Urinary bladder (tissue), 4 donors: Measurements from ENCODE around the gene RSF1. TPM values are rescaled to one million over a fixed set of nuclear protein-coding genes. Genes with fewer than 3 reads are reported as not detected.
A peak's percentile ranks its signal among the peaks of the same experiment; 100 is the strongest.

Experiments used
- DNase-seq: peaks from one replicate; pipeline ENCODE4 v3.0.0-alpha.2; 2015; ENCODE audit errors: extremely low spot score
- H3K27ac ChIP-seq: one replicate; pipeline ENCODE4 v1.5.1; 2013; ENCODE audit warnings: low read depth, mild to moderate bottlenecking, moderate library complexity
- H3K36me3 ChIP-seq: one replicate; pipeline ENCODE4 v1.6.1; 2013; ENCODE audit warnings: mild to moderate bottlenecking, moderate library complexity; ENCODE audit not compliant: insufficient read depth
- H3K4me1 ChIP-seq: one replicate; pipeline ENCODE4 v1.6.1; 2013; ENCODE audit warnings: mild to moderate bottlenecking, moderate library complexity; ENCODE audit not compliant: insufficient read depth
- H3K4me3 ChIP-seq: one replicate; pipeline ENCODE4 v1.5.1; 2013; ENCODE audit warnings: low read depth, low read length
- WGBS: extraction: QIAGEN DNeasy Blood & Tissue Kit; methylation state at CpG from one replicate; pipeline ENCODE4 v1.1.7; 2013; 5-methylcytosine and 5-hydroxymethylcytosine counted together
- polyA plus RNA-seq: library from polyadenylated mRNA; stranded (reverse); fragments of 200-250 nt; gene quantifications from one replicate; pipeline ENCODE4 v1.2.3, GENCODE V29; 2013
- total RNA-seq: library from RNA; depleted of rRNA; stranded (reverse); fragments of >200 nt; gene quantifications from one replicate; pipeline ENCODE4 v1.2.3, GENCODE V29; 2014
- donor health status: healthy with polysubstance abuse.
- donor health status: healthy.

The RSF1 gene
- total and polyA plus RNA-seq, 2 donors: 20.5 to 81.1 TPM

- no peaks in the 10 kb centered on the region for H3K4me1 ChIP-seq
- WGBS: under 1% methylated on average over 16 of the region's 16 CpGs
- no peaks in the 10 kb centered on the region for H3K36me3 ChIP-seq
- peak overlapping the region; percentile 99 for H3K4me3 ChIP-seq
- no peak for DNase-seq
- peak overlapping the region; percentile 33 for H3K27ac ChIP-seq
These were observed 878 bp upstream of the RSF1 start for GRCh38 chr11:77821349-77821851.

- DNase-seq: no peak
- WGBS: under 1% methylated on average over 55 of the region's 55 CpGs
- H3K4me3 ChIP-seq: peak overlapping the region; percentile 99
- H3K4me1 ChIP-seq: no peaks in the 10 kb centered on the region
- no peaks in the 10 kb centered on the region for H3K36me3 ChIP-seq
- peak overlapping the region; percentile 94 for H3K27ac ChIP-seq
These were observed 479 bp downstream of the RSF1 start for GRCh38 chr11:77819921-77820564.

- Histone ChIP-seq H3K27ac (peak overlapping the region; percentile 94), H3K36me3 (no peaks in the 10 kb centered on the region), H3K4me1 (no peaks in the 10 kb centered on the region), H3K4me3 (peak overlapping the region; percentile 99)
- peak; percentile 80 for DNase-seq
- WGBS: 0% methylated on average over 19 of the region's 19 CpGs
These were observed 1.1 kb downstream of the RSF1 start for GRCh38 chr11:77819411-77819920.

GRCh38 chr11:77815459-77815858 lies 5.1 kb downstream of the RSF1 start:
- Histone ChIP-seq H3K4me1 (no peaks in the 10 kb centered on the region), H3K27ac (no peak overlapping the region), H3K4me3 (no peak overlapping the region), H3K36me3 (no peaks in the 10 kb centered on the region)
- WGBS: 56% methylated on average over 1 of the region's 1 CpG
- no peak for DNase-seq

- DNase-seq: no peak
- H3K27ac ChIP-seq: no peak overlapping the region
- no peak overlapping the region for H3K4me3 ChIP-seq
- WGBS: 98% methylated on average over 3 of the region's 3 CpGs
- H3K4me1 ChIP-seq: no peaks in the 10 kb centered on the region
- H3K36me3 ChIP-seq: no peaks in the 10 kb centered on the region
These were observed 5.7 kb downstream of the RSF1 start for GRCh38 chr11:77814848-77815247.

- H3K4me1 ChIP-seq: no peaks in the 10 kb centered on the region
- H3K36me3 ChIP-seq: no peaks in the 10 kb centered on the region
- no peak overlapping the region for H3K4me3 ChIP-seq
- WGBS: 94% methylated on average over 9 of the region's 9 CpGs
- DNase-seq: no peak
- H3K27ac ChIP-seq: no peak overlapping the region
These were observed 7.3 kb downstream of the RSF1 start for GRCh38 chr11:77813256-77813655.

- H3K27ac ChIP-seq: no peak overlapping the region
- peaks cover 2% of the 10 kb centered on the region for H3K4me1 ChIP-seq
- H3K36me3 ChIP-seq: no peaks in the 10 kb centered on the region
- 87% methylated on average over 2 of the region's 2 CpGs for WGBS
- H3K4me3 ChIP-seq: no peak overlapping the region
- no peak for DNase-seq
These were observed 13.5 kb downstream of the RSF1 start for GRCh38 chr11:77806993-77807392.

- Histone ChIP-seq H3K27ac (no peak overlapping the region), H3K36me3 (no peaks in the 10 kb centered on the region), H3K4me1 (peaks cover 2% of the 10 kb centered on the region), H3K4me3 (no peak overlapping the region)
- no peak for DNase-seq
These were observed 14.1 kb downstream of the RSF1 start for GRCh38 chr11:77806415-77806814.

- WGBS: 77% methylated on average over 3 of the region's 3 CpGs
- no peak for DNase-seq
- Histone ChIP-seq H3K36me3 (no peaks in the 10 kb centered on the region), H3K27ac (no peak overlapping the region), H3K4me3 (no peak overlapping the region), H3K4me1 (peaks cover 2% of the 10 kb centered on the region)
These were observed 19.0 kb downstream of the RSF1 start for GRCh38 chr11:77801477-77801876.

GRCh38 chr11:77800449-77800848 lies 20.1 kb downstream of the RSF1 start:
- Histone ChIP-seq H3K27ac (no peak overlapping the region), H3K4me3 (no peak overlapping the region), H3K4me1 (no peaks in the 10 kb centered on the region), H3K36me3 (no peaks in the 10 kb centered on the region)
- no peak for DNase-seq

- Histone ChIP-seq H3K4me3 (no peak overlapping the region), H3K27ac (no peak overlapping the region), H3K4me1 (no peaks in the 10 kb centered on the region), H3K36me3 (no peaks in the 10 kb centered on the region)
- 59% methylated on average over 3 of the region's 3 CpGs for WGBS
- no peak for DNase-seq
These were observed 21.2 kb downstream of the RSF1 start for GRCh38 chr11:77799338-77799737.

- no peak for DNase-seq
- Histone ChIP-seq H3K36me3 (no peaks in the 10 kb centered on the region), H3K4me1 (no peaks in the 10 kb centered on the region), H3K27ac (no peak overlapping the region), H3K4me3 (no peak overlapping the region)
- WGBS: 95% methylated on average over 2 of the region's 2 CpGs
These were observed 26.6 kb downstream of the RSF1 start for GRCh38 chr11:77793972-77794371.

- no peaks in the 10 kb centered on the region for H3K36me3 ChIP-seq
- H3K4me1 ChIP-seq: peaks cover 3% of the 10 kb centered on the region
- DNase-seq: no peak
- no peak overlapping the region for H3K4me3 ChIP-seq
- 93% methylated on average over 4 of the region's 4 CpGs for WGBS
- no peak overlapping the region for H3K27ac ChIP-seq
These were observed 29.2 kb downstream of the RSF1 start for GRCh38 chr11:77791301-77791700.

- Histone ChIP-seq H3K4me3 (no peak overlapping the region), H3K36me3 (no peaks in the 10 kb centered on the region), H3K4me1 (peaks cover 3% of the 10 kb centered on the region), H3K27ac (no peak overlapping the region)
- DNase-seq: no peak
- 98% methylated on average over 5 of the region's 5 CpGs for WGBS
These were observed 30.6 kb downstream of the RSF1 start for GRCh38 chr11:77789731-77790476.
